Subcutaneous adipose tissue (tissue), 4 donors: Measurements from ENCODE around the gene ELFN1. TPM values are rescaled to one million over a fixed set of nuclear protein-coding genes. Genes with fewer than 3 reads are reported as not detected.

Source experiments
- CTCF ChIP-seq: fragments of 450-650 bp; IDR thresholded peaks from one replicate; pipeline ENCODE4 v1.5.1; 2016; ENCODE audit warnings: low read depth, mild to moderate bottlenecking, control low read depth, antibody characterized with exemption, moderate library complexity
- total RNA-seq, 4 donors: library from RNA; depleted of rRNA; stranded (reverse); fragments of >200 nt; gene quantifications; one replicate each; pipeline ENCODE4 v1.1.0, GENCODE V29; 2016

Gene ELFN1
- total RNA-seq: 1 to 10 TPM in 1 of 4 donors, under 1 TPM in 3; 0.51 to 3.6 (median 0.85) TPM

- TF ChIP-seq CTCF: no peak
These were observed at the start of gene ELFN1 for GRCh38 chr7:1669954-1670893. Gene ELFN1, plus strand, starts transcription at chr7:1670277. Its CDS starts 74,320 bp downstream, at chr7:1744597.

DNA sequence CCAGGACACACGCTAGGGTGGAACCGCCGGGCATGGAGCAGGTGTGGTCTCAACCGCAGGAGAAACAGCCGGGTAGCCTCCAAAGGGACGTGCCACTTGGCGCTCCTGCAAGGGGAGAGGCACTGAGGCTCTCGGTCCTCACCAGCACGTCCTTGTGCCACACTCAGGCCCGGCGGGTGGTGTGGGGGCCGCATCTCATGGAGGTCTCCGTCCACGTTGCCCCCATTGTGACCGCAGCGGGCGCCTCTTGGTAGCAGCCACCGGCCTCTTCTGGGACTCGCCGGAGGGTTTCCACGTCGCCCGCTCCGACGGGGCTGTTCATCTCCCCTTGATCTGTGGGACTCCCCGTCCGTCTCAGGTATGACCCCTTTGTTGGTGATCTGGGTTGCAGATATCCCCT, 49.2 kb upstream of the ELFN1 start:
- no peak for TF ChIP-seq CTCF

GRCh38 chr7:1621718-1622117, 48.4 kb upstream of the ELFN1 start:
- no peak for TF ChIP-seq CTCF

DNA sequence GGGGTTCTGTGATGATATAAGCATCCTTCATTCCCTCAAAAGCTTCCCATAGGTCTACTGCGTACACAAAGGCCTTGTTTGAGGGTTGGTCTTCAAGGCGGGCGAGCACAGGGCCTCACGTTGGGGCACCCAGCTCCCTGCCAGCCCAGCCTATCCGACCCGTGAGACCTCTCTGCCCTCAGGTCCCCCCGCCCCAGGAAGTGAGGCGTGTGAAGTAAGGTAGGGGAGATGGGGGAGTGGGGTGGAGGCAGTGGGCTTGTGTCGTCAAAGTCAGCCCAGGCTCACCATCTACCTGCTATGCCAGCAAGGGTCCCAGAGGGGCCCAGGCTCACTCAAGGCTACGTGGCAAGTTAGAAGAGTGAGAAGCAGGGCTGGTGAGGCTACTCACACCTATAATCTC, 47.6 kb upstream of the ELFN1 start:
- TF ChIP-seq CTCF: no peak

DNA sequence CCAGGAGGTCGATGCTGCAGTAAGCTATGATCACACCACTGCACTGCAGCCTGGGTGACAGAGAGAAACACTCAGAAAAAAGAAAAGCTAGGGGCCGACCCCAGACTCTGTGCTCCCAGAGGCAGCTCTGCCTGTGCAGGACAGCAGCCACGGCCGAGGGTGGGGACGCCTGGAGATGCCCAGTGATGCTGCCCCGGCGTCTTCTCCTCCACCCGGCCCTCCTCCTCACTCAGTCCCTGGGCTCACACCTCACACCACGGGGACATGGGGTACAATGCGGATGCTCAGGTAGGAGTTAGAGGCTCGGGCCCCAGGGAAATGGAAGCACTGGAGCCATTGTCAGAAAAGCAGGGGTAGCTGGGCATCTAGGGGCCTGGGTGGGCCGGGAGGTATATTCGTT, 46.3 kb upstream of the ELFN1 start:
- no peak for TF ChIP-seq CTCF

- no peak for TF ChIP-seq CTCF
These were observed 44.8 kb upstream of the ELFN1 start for GRCh38 chr7:1624999-1625927.

DNA sequence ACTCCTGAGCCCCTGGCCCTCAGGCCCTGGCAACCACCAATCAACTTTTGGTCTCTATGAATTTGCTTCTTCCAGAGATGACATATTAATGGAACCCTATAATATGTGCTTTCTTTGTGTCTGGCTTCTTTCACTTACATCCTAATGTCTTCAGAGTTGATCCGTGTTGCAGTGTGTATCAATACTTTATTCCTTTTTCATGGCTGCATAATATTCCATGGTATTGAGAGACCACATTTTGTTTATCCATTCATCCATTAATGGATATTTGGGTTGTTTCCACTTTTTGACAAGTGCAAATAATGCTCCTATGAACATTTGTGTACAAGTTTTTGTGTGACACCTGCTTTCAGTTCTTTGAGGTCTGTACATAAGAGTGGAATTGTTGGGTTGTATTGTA, 43.3 kb upstream of the ELFN1 start:
- TF ChIP-seq CTCF: no peak
